ENCODE data around the gene HGFAC.

The HGFAC gene

GRCh38 chr4:3441501-3442459, at the start of gene HGFAC:
Gene HGFAC (plus strand): TSS chr4:3441968. CDS start chr4:3442002, 34 bp downstream.
- no peak for DNase-seq (ENCODE audit: low spot score)

GRCh38 chr4:3392321-3392720, 49.4 kb upstream of the HGFAC start:
- no peak for DNase-seq (ENCODE audit: low spot score)

GRCh38 chr4:3393171-3393570, 48.6 kb upstream of the HGFAC start:
- DNase-seq (ENCODE audit: low spot score): no peak

GRCh38 chr4:3396600-3396999, 45.2 kb upstream of the HGFAC start:
- no peak for DNase-seq (ENCODE audit: low spot score)

GRCh38 chr4:3397128-3397527, 44.6 kb upstream of the HGFAC start:
- no peak for DNase-seq (ENCODE audit: low spot score)

GRCh38 chr4:3399277-3400194, 42.2 kb upstream of the HGFAC start:
- DNase-seq (ENCODE audit: low spot score): no peak

GRCh38 chr4:3401436-3402171, 40.2 kb upstream of the HGFAC start:
- no peak for DNase-seq (ENCODE audit: low spot score)

- DNase-seq (ENCODE audit: low spot score): peak; percentile 81
Observed at GRCh38 chr4:3402491-3403347, 39.0 kb upstream of the HGFAC start.

GRCh38 chr4:3403348-3403906, 38.3 kb upstream of the HGFAC start:
- DNase-seq (ENCODE audit: low spot score): no peak

- DNase-seq (ENCODE audit: low spot score): no peak
Observed at GRCh38 chr4:3404546-3404945, 37.2 kb upstream of the HGFAC start.

- DNase-seq (ENCODE audit: low spot score): no peak
Observed at GRCh38 chr4:3405176-3405575, 36.6 kb upstream of the HGFAC start.

- DNase-seq (ENCODE audit: low spot score): no peak
Observed at GRCh38 chr4:3406021-3406420, 35.7 kb upstream of the HGFAC start.

- DNase-seq (ENCODE audit: low spot score): no peak
Observed at GRCh38 chr4:3406431-3406830, 35.3 kb upstream of the HGFAC start.

- DNase-seq (ENCODE audit: low spot score): no peak
Observed at GRCh38 chr4:3407171-3407771, 34.5 kb upstream of the HGFAC start.

- no peak for DNase-seq (ENCODE audit: low spot score)
Observed at GRCh38 chr4:3407930-3408792, 33.6 kb upstream of the HGFAC start.

GRCh38 chr4:3408793-3409330, 32.9 kb upstream of the HGFAC start:
- DNase-seq (ENCODE audit: low spot score): no peak

GRCh38 chr4:3409571-3410091, 32.1 kb upstream of the HGFAC start:
- no peak for DNase-seq (ENCODE audit: low spot score)

GRCh38 chr4:3410401-3411135, 31.2 kb upstream of the HGFAC start:
- DNase-seq (ENCODE audit: low spot score): no peak
